ENCODE results near the gene KNOP1. TPM values are rescaled to one million over a fixed set of nuclear protein-coding genes. Genes with fewer than 3 reads are reported as not detected.
A peak's percentile ranks its signal among the peaks of the same experiment; 100 is the strongest.

Gene KNOP1
- total RNA-seq, 1 experiment from 2014 or later: 99.0 TPM

GRCh38 chr16:19696961-19697360, 21.1 kb downstream of the KNOP1 start:
- Mint-ChIP-seq H3K4me1 (ENCODE audit: low read depth, unreplicated experiment) (peaks cover 38% of the 10 kb centered on the region), H3K27ac (ENCODE audit: unreplicated experiment) (peak overlapping the region; percentile 54), H3K9me3 (ENCODE audit: low read depth, unreplicated experiment) (no peaks in the 10 kb centered on the region), H3K36me3 (ENCODE audit: insufficient read depth, unreplicated experiment) (peaks cover 38% of the 10 kb centered on the region), H3K4me3 (ENCODE audit: low read depth, unreplicated experiment) (no peak overlapping the region), H3K27me3 (ENCODE audit: unreplicated experiment) (no peaks in the 10 kb centered on the region)
- intact Hi-C loops (cut with micrococcal nuclease; ENCODE audit: unreplicated experiment): no loop called here
- CTCF ChIA-PET: interaction anchor here (0.9 to 1.0 kb wide), 2 partner anchors 46 to 187 kb away, joined by 4 read pairs; partner anchors contain the start of gene GPRC5B
- no peak for DNase-seq
- no peak for TF ChIP-seq CTCF (IDR thresholded peaks at IDR 0.05; ENCODE audit: unreplicated experiment)
- BruUV-seq (replicated peaks): no TSS peak

- CTCF ChIA-PET: interaction anchor here (0.5 to 1.0 kb wide), 6 partner anchors 15 to 188 kb away, joined by 3 to 6 read pairs (median 4); partner anchors contain the start of gene GPRC5B
- intact Hi-C loops (cut with micrococcal nuclease; ENCODE audit: unreplicated experiment): no loop called here
These were observed 21.7 kb downstream of the KNOP1 start for GRCh38 chr16:19696328-19696727.

GRCh38 chr16:19694989-19695388, 23.0 kb downstream of the KNOP1 start:
- no peaks in the 10 kb centered on the region for H3K27me3 Mint-ChIP-seq (ENCODE audit: unreplicated experiment)
- peaks cover 26% of the 10 kb centered on the region for H3K4me1 Mint-ChIP-seq (ENCODE audit: low read depth, unreplicated experiment)
- intact Hi-C loops (cut with micrococcal nuclease; ENCODE audit: unreplicated experiment): no loop called here
- CTCF ChIA-PET: no interaction called here
- H3K4me3 Mint-ChIP-seq (ENCODE audit: low read depth, unreplicated experiment): no peak overlapping the region
- H3K9me3 Mint-ChIP-seq (ENCODE audit: low read depth, unreplicated experiment): no peaks in the 10 kb centered on the region
- no peak for TF ChIP-seq CTCF (IDR thresholded peaks at IDR 0.05; ENCODE audit: unreplicated experiment)
- peaks cover 31% of the 10 kb centered on the region for H3K36me3 Mint-ChIP-seq (ENCODE audit: insufficient read depth, unreplicated experiment)
- BruUV-seq (replicated peaks): no TSS peak
- DNase-seq: no peak
- H3K27ac Mint-ChIP-seq (ENCODE audit: unreplicated experiment): no peak overlapping the region

More at GRCh38 chr16:19696328-19696727, 21.7 kb downstream of the KNOP1 start:
- TF ChIP-seq CTCF (IDR thresholded peaks at IDR 0.05; ENCODE audit: unreplicated experiment): no peak
- no peaks in the 10 kb centered on the region for H3K9me3 Mint-ChIP-seq (ENCODE audit: low read depth, unreplicated experiment)
- peak overlapping the region; percentile 54 for H3K27ac Mint-ChIP-seq (ENCODE audit: unreplicated experiment)
- no peak overlapping the region for H3K4me3 Mint-ChIP-seq (ENCODE audit: low read depth, unreplicated experiment)
- peaks cover 38% of the 10 kb centered on the region for H3K36me3 Mint-ChIP-seq (ENCODE audit: insufficient read depth, unreplicated experiment)
- H3K27me3 Mint-ChIP-seq (ENCODE audit: unreplicated experiment): no peaks in the 10 kb centered on the region
- peak; percentile 76 for DNase-seq
- TSS peak; percentile 5 for BruUV-seq (replicated peaks)
- H3K4me1 Mint-ChIP-seq (ENCODE audit: low read depth, unreplicated experiment): peaks cover 38% of the 10 kb centered on the region

- intact Hi-C loops (cut with micrococcal nuclease; ENCODE audit: unreplicated experiment): no loop called here
- no peaks in the 10 kb centered on the region for H3K9me3 Mint-ChIP-seq (ENCODE audit: low read depth, unreplicated experiment)
- peaks cover 2% of the 10 kb centered on the region for H3K4me1 Mint-ChIP-seq (ENCODE audit: low read depth, unreplicated experiment)
- no TSS peak for BruUV-seq (replicated peaks)
- H3K36me3 Mint-ChIP-seq (ENCODE audit: insufficient read depth, unreplicated experiment): peaks cover 4% of the 10 kb centered on the region
- no peak for DNase-seq
- H3K27me3 Mint-ChIP-seq (ENCODE audit: unreplicated experiment): no peaks in the 10 kb centered on the region
- no peak overlapping the region for H3K4me3 Mint-ChIP-seq (ENCODE audit: low read depth, unreplicated experiment)
- CTCF ChIA-PET: no interaction called here
- H3K27ac Mint-ChIP-seq (ENCODE audit: unreplicated experiment): no peak overlapping the region
- TF ChIP-seq CTCF (IDR thresholded peaks at IDR 0.05; ENCODE audit: unreplicated experiment): no peak
These were observed 26.8 kb downstream of the KNOP1 start for GRCh38 chr16:19691161-19691711.

Data from Calu3 (cell line).